GM21447 (cell line): ENCODE measurements around the gene PAIP1.
"Not testable (repeated sequence)": the region's sequence is repeated elsewhere in the genome, so short reads cannot be mapped to it uniquely, and the experiment has no call there.

ENCODE experiments used
- ATAC-seq: cut with Tn5 transposase; IDR thresholded peaks from one replicate; pipeline ENCODE4 v1.9.1; 2021; ENCODE audit not compliant: unreplicated experiment

The PAIP1 gene

GRCh38 chr5:43523662-43524072, 33.2 kb downstream of the PAIP1 start:
- no peak for ATAC-seq

GRCh38 chr5:43520615-43521014, 36.3 kb downstream of the PAIP1 start:
- no peak for ATAC-seq

- ATAC-seq = no peak
Measured at GRCh38 chr5:43515678-43516048, 41.2 kb downstream of the PAIP1 start.

- peak; percentile 98 for ATAC-seq
Measured at GRCh38 chr5:43514816-43515677, 41.8 kb downstream of the PAIP1 start, which contains the start of gene C5orf34. Gene C5orf34, minus strand, starts transcription at chr5:43515148. Its CDS starts 5,809 bp downstream, at chr5:43509339.

- ATAC-seq = peak; percentile 33
Measured at GRCh38 chr5:43514471-43514815, 42.4 kb downstream of the PAIP1 start.

GRCh38 chr5:43514025-43514424, 42.9 kb downstream of the PAIP1 start:
- ATAC-seq = no peak

- ATAC-seq = not testable (repeated sequence)
Measured at GRCh38 chr5:43511062-43511461, 45.8 kb downstream of the PAIP1 start.

GRCh38 chr5:43498581-43498980, 58.3 kb downstream of the PAIP1 start:
- no peak for ATAC-seq

- no peak for ATAC-seq
Measured at GRCh38 chr5:43497311-43498104, 59.4 kb downstream of the PAIP1 start.

GRCh38 chr5:43491326-43491725, 65.6 kb downstream of the PAIP1 start:
- no peak for ATAC-seq

GRCh38 chr5:43486353-43486752, 70.5 kb downstream of the PAIP1 start:
- ATAC-seq = no peak

- no peak for ATAC-seq
Measured at GRCh38 chr5:43485406-43485805, 71.5 kb downstream of the PAIP1 start.

GRCh38 chr5:43484106-43484849, 72.6 kb downstream of the PAIP1 start:
- peak; percentile 75 for ATAC-seq

- peak; percentile 86 for ATAC-seq
Measured at GRCh38 chr5:43483298-43484105, 73.4 kb downstream of the PAIP1 start, which contains the start of gene TMEM267. Gene TMEM267, minus strand, starts transcription at chr5:43483865. Its CDS starts 29,896 bp downstream, at chr5:43453969.

- ATAC-seq = no peak
Measured at GRCh38 chr5:43482490-43483297, 74.2 kb downstream of the PAIP1 start.
